Osteocyte (in vitro differentiated cells): ENCODE data around the gene ATRIP. TPM values are rescaled to one million over a fixed set of nuclear protein-coding genes. Genes with fewer than 3 reads are reported as not detected.
"Not testable (repeated sequence)": the region's sequence is repeated elsewhere in the genome, so short reads cannot be mapped to it uniquely, and the experiment has no call there.

ENCODE experiments used
- DNase-seq: peaks from one replicate; pipeline ENCODE4 v3.0.0; 2021; ENCODE audit warnings: mixed read lengths; ENCODE audit not compliant: unreplicated experiment; ENCODE audit errors: extremely low spot score
- H3K27ac Mint-ChIP-seq: one replicate; pipeline ENCODE4 v1.8.0; 2021; ENCODE audit warnings: mild to moderate bottlenecking, mixed read lengths; ENCODE audit not compliant: unreplicated experiment
- H3K27me3 Mint-ChIP-seq: one replicate; pipeline ENCODE4 v1.8.0; 2021; ENCODE audit warnings: mixed read lengths; ENCODE audit not compliant: unreplicated experiment
- H3K36me3 Mint-ChIP-seq: one replicate; pipeline ENCODE4 v1.8.0; 2021; ENCODE audit warnings: mixed read lengths; ENCODE audit not compliant: unreplicated experiment
- H3K4me1 Mint-ChIP-seq: one replicate; pipeline ENCODE4 v1.8.0; 2021; ENCODE audit warnings: mixed read lengths; ENCODE audit not compliant: unreplicated experiment
- H3K4me3 Mint-ChIP-seq: one replicate; pipeline ENCODE4 v1.8.0; 2021; ENCODE audit warnings: mild to moderate bottlenecking, moderate library complexity, mixed read lengths; ENCODE audit not compliant: unreplicated experiment
- H3K9me3 Mint-ChIP-seq: one replicate; pipeline ENCODE4 v1.8.0; 2021; ENCODE audit warnings: mixed read lengths; ENCODE audit not compliant: unreplicated experiment
- CTCF ChIP-seq: fragments of 200-600 bp; sonication (generic); IDR thresholded peaks from 2 replicates; pipeline ENCODE4 v1.5.0; 2021; ENCODE audit warnings: antibody characterized with exemption, mild to moderate bottlenecking, moderate library complexity
- total RNA-seq: library from RNA; stranded (reverse); gene quantifications from 2 replicates; pipeline ENCODE4 v1.2.1, GENCODE V29; 2021

The ATRIP gene
- total RNA-seq, 1 donor from 2014 or later, result 8.5 TPM

- Mint-ChIP-seq H3K4me3 (no peak overlapping the region), H3K9me3 (no peaks in the 10 kb centered on the region), H3K27me3 (no peaks in the 10 kb centered on the region), H3K27ac (no peak overlapping the region), H3K36me3 (peaks cover 2% of the 10 kb centered on the region), H3K4me1 (peaks cover 15% of the 10 kb centered on the region)
- no peak for DNase-seq
- no peak for TF ChIP-seq CTCF
Observed at GRCh38 chr3:48476426-48477053, 30.0 kb downstream of the ATRIP start.

- H3K4me3 Mint-ChIP-seq, result no peak overlapping the region
Observed at GRCh38 chr3:48477959-48478520, 31.5 kb downstream of the ATRIP start.

GRCh38 chr3:48478626-48479555 is 32.4 kb downstream of the ATRIP start:
- Mint-ChIP-seq H3K9me3 (no peaks in the 10 kb centered on the region), H3K36me3 (peaks cover 2% of the 10 kb centered on the region), H3K27me3 (no peaks in the 10 kb centered on the region), H3K4me3 (no peak overlapping the region), H3K4me1 (peaks cover 3% of the 10 kb centered on the region), H3K27ac (no peak overlapping the region)
- TF ChIP-seq CTCF, result no peak
- DNase-seq, result no peak

More at GRCh38 chr3:48477959-48478520, 31.5 kb downstream of the ATRIP start:
- no peak for DNase-seq
- TF ChIP-seq CTCF, result no peak
- Mint-ChIP-seq H3K4me1 (peaks cover 8% of the 10 kb centered on the region), H3K9me3 (no peaks in the 10 kb centered on the region), H3K27ac (no peak overlapping the region), H3K36me3 (peaks cover 2% of the 10 kb centered on the region), H3K27me3 (no peaks in the 10 kb centered on the region)

- H3K4me1 Mint-ChIP-seq, result not testable (repeated sequence)
Observed at GRCh38 chr3:48480891-48481290, 34.4 kb downstream of the ATRIP start.

GRCh38 chr3:48482822-48483221 is 36.3 kb downstream of the ATRIP start:
- H3K27ac Mint-ChIP-seq, H3K9me3 Mint-ChIP-seq, H3K4me1 Mint-ChIP-seq, H3K4me3 Mint-ChIP-seq, DNase-seq, H3K36me3 Mint-ChIP-seq, H3K27me3 Mint-ChIP-seq: not testable (repeated sequence)

More at GRCh38 chr3:48480891-48481290, 34.4 kb downstream of the ATRIP start:
- not testable (repeated sequence) for H3K4me3 Mint-ChIP-seq, DNase-seq, H3K36me3 Mint-ChIP-seq, H3K9me3 Mint-ChIP-seq, H3K27me3 Mint-ChIP-seq, H3K27ac Mint-ChIP-seq

- no peaks in the 10 kb centered on the region for H3K9me3 Mint-ChIP-seq
- H3K4me3 Mint-ChIP-seq, result no peak overlapping the region
- peaks cover 1% of the 10 kb centered on the region for H3K36me3 Mint-ChIP-seq
- H3K27me3 Mint-ChIP-seq, result no peaks in the 10 kb centered on the region
- no peak overlapping the region for H3K27ac Mint-ChIP-seq
- DNase-seq, result no peak
- no peaks in the 10 kb centered on the region for H3K4me1 Mint-ChIP-seq
- TF ChIP-seq CTCF, result no peak
Observed at GRCh38 chr3:48486952-48487351, 40.4 kb downstream of the ATRIP start.
